Activated CD4-positive, alpha-beta T cell treated with anti-CD3 and anti-CD28 coated beads, Interleukin-10, Interleukin-2, amounts not matched to agents 100 ng/mL and 50 ng/mL, durations not matched to agents 16 hours and 8 hours (primary cell): ENCODE results near the gene ALG1L2.
"Not testable (repeated sequence)": the region's sequence is repeated elsewhere in the genome, so short reads cannot be mapped to it uniquely, and the experiment has no call there.

ENCODE experiments used
- DNase-seq: peaks from one replicate; pipeline ENCODE4 v3.0.0-alpha.2; 2020

The ALG1L2 gene, protein sequence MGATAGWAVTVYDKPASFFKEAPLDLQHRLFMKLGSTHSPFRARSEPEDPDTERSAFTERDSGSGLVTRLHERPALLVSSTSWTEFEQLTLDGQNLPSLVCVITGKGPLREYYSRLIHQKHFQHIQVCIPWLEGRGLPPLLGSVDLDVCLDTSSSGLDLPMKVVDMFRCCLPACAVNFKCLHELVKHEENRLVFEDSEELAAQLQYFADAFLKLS

GRCh38 chr3:130081351-130081881 is at the start of gene ALG1L2:
Gene ALG1L2 (plus strand): TSS chr3:130081831. CDS start chr3:130082017, 186 bp downstream.
- DNase-seq, result no peak

GRCh38 chr3:130037126-130037815 is 44.4 kb upstream of the ALG1L2 start:
- DNase-seq, result not testable (repeated sequence)

DNA sequence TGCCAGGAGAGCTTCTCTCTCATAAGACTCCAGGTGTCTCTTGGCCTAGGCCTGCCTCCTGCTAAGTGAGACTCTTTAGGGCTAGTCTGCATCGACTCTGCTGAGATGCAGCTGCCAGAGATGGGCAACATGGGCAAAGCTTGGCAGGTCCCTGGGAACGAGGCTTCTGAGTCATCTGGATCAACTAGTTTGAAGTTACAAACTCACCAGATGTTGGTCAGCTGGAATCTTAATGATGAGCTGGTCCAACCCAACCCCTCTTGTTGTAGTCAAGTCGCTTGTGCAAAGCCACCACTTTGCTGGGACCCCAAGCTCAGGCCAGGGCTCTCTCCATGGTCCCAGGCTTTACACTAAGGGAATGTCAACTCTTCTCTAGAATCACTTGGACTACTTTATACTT is 38.9 kb upstream of the ALG1L2 start:
- not testable (repeated sequence) for DNase-seq

DNA sequence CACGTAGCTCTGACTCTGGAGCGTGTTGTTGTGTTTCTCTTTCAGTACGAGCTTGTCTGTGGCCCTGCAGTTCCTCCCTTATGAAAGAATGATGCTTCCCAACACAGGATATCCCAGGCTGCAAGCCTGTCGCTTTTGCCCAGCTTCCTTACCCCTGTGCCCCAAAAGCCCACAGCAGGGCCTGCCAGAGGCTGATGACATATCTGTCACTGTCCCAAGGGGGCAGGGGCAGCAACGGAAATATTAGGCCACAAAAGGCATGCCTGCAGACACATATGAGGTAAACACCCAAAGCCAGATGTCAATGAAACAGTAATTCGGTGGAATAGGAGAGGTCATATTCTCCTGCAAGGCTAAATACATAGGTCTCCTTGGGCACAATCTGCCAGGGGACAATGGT is 38.0 kb upstream of the ALG1L2 start:
- DNase-seq, result not testable (repeated sequence)

- DNase-seq, result no peak
Observed at GRCh38 chr3:130044370-130044769, 37.3 kb upstream of the ALG1L2 start.

GRCh38 chr3:130048726-130049125 is 32.9 kb upstream of the ALG1L2 start:
- no peak for DNase-seq

GRCh38 chr3:130052366-130052765 is 29.3 kb upstream of the ALG1L2 start:
- DNase-seq, result not testable (repeated sequence)

- DNase-seq, result not testable (repeated sequence)
Observed at GRCh38 chr3:130052965-130053364, 28.7 kb upstream of the ALG1L2 start.

GRCh38 chr3:130057536-130058266 is 23.9 kb upstream of the ALG1L2 start:
- DNase-seq, result not testable (repeated sequence)

GRCh38 chr3:130058267-130058657 is 23.4 kb upstream of the ALG1L2 start:
- not testable (repeated sequence) for DNase-seq

DNA sequence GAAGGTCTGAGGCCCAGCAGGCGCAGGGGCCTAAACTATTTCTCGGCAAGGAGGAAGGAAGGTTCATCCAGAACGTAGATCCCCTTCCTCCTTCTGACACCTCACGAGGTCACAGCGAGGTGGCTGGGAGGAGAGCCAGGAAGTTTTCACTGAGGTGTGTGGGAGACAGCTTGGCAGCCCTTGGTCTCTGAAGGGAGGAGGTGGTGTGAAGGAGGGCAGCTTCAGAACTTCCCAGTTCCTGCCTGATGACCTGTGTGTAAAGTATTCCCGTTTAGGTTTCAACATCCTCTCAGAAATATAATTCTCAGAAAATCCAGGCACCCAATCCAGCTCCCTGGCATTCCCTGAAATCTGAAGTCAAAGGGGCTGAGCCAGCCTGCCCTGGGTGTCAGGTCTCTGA is 22.9 kb upstream of the ALG1L2 start:
- DNase-seq, result not testable (repeated sequence)

- not testable (repeated sequence) for DNase-seq
Observed at GRCh38 chr3:130059162-130059561, 22.5 kb upstream of the ALG1L2 start.

- no peak for DNase-seq
Observed at GRCh38 chr3:130073582-130073981, 8.0 kb upstream of the ALG1L2 start.

GRCh38 chr3:130077636-130078035 is 4.0 kb upstream of the ALG1L2 start:
- no peak for DNase-seq

DNA sequence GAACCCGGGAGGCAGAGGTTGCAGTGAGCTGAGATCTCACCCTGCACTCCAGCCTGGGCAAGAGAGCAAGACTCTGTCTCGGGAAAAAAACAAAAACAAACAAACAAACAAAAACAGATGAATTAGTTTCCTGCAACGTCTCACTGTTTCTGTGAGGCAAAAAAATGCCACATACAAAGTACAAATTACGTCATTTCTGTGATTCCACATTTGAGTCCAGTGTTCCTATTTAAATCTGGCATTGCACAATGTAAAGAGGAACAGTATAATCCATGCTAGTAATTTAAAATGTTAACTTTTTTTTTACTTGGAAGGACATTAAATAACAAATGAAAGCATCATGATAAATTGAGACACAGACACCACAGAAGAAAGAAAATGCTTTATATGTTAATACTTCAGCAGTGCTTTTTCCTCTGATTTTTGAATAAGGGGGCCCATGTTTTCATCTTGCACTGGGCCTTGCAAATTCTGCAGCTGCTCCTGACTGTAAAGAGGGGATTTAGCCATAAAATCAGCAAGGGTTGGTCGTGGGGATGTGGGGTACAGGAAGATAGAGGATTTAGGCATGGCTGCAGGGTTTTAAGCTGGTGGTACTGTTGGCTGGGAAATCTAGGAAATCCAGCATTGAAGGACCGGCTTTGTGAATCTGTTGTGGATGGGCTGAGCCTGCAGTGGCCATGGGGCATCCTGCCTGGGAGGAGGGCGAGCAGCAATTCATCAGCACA is 1.9 kb downstream of the ALG1L2 start:
- DNase-seq, result not testable (repeated sequence)

DNA sequence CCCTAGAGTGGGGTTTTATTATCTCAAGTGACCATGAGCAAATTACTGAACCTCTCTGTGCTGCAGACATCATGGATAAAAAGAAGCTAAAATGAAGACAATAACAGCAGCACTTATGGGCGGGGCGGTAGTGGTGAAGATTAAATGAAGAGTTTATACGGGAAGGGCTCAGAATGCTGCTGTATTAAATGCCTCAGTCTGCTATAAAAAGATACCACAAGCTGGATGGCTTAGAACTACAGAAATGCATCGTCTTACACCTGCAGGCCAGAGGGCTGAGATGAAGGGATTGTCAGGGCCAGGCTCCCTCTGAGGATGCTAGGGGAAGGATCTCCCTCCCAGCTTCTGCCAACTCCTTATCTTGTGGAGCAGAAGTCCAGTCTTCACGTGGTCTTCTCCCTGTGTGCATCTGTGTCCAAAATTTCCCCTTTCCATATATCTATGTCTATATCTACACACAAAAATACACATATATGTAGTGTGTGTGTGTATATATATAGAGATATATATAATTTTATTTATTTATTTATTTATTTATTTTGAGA is 2.9 kb downstream of the ALG1L2 start:
- no peak for DNase-seq

- DNase-seq, result no peak
Observed at GRCh38 chr3:130085881-130086280, 4.2 kb downstream of the ALG1L2 start.

DNA sequence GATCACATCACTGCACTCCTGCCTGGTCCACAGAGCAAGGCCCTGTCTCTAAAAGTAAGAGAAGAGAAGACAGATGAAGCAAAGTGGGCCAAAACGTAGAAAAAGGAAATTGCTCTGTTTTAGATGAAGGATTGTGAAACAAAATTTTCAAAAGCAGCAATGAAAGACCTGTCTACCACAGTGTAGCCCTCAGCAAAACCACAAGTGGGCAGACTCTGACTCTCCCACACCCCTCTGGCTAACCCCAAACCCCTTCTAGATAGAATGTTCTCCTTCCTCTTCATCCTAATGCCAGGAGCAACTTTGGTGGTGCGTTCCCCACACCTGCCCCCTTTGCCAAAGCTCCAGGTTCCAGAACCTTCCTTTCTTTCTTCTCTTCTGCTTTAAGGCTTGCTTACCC is 5.0 kb downstream of the ALG1L2 start:
- not testable (repeated sequence) for DNase-seq

GRCh38 chr3:130088061-130088460 is 6.4 kb downstream of the ALG1L2 start:
- DNase-seq, result no peak

DNA sequence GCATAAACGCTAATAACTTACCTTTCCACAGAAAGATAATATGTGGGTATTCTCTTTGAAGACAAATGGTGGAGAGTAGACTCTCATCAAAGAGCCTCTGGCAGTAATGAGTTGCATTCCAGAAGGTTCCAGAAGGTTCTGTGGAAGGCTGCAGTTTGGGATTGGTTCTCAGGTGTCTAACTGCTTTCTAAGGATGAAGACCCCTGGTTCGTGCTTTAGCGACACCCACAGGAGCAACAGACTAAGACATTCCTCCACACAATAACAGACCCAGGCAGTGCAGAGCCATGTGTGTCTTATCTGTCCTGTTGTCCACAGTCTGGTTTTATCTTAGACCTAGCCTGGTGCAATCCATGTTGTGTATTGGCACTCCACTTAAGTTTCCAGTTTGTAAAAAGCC is 9.1 kb downstream of the ALG1L2 start:
- DNase-seq, result not testable (repeated sequence)

- no peak for DNase-seq
Observed at GRCh38 chr3:130091958-130092357, 10.3 kb downstream of the ALG1L2 start.

DNA sequence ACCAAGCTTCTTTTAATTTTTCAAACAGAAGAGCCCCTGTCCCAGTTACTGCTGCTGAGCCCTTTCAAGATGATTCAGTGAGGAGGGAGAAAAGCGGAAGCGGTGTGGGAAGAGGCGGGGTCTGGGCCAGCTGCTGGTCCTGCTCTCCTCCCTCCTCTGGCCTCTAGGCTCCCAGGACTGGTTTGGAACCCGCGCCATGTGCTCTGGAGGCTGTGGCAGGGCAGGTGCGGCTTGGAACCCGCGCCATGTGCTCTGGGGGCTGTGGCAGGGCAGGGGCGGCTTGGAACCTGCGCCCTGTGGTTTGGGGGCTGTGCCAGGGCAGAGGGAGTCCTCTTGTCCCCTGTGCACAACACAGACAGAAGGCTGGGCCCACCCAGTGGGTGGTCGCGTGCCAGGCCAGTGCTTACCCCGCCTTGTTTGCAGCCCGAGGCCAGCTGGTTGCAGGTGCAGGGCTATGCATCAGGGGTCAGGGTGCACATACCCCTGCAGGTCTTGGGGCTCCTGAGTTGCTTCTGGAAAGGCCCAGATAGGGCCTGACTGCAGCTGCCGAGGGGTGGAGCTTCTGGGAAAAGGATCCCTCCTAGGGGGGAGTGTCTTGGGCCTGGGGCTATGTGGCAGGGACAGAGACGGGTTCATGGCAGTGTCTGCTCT is 12.2 kb downstream of the ALG1L2 start:
- peak; percentile 75 for DNase-seq
